NCI-H2107 treated with DMSO at 0.1 percent for 48 hours (cell line): ENCODE results near the gene DMD.

Experiments used
- DNase-seq: peaks from one replicate; lab custom pipeline; 2025; ENCODE audit not compliant: unreplicated experiment; lab: John Stamatoyannopoulos, UW

The DMD gene

DNA sequence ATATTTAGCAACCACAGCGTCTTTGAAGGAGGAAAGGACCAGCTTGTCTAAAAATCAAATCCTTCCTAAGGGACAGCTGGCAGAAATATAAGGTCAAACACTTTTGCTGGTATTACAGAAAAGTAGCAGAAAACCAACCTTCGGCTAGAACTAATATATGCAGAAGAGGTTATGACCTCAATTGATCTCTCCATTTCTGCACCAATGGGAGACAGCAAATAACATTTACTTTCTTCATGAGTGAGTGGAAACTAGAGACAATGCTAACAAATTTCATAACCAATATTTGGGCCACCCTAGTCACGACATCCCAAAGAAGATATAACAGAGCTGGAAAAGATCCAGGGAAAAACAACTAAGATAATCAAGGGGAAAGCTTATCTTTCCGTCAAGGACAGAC lies 1892.5 kb downstream of the DMD start:
- DNase-seq: no peak

DNA sequence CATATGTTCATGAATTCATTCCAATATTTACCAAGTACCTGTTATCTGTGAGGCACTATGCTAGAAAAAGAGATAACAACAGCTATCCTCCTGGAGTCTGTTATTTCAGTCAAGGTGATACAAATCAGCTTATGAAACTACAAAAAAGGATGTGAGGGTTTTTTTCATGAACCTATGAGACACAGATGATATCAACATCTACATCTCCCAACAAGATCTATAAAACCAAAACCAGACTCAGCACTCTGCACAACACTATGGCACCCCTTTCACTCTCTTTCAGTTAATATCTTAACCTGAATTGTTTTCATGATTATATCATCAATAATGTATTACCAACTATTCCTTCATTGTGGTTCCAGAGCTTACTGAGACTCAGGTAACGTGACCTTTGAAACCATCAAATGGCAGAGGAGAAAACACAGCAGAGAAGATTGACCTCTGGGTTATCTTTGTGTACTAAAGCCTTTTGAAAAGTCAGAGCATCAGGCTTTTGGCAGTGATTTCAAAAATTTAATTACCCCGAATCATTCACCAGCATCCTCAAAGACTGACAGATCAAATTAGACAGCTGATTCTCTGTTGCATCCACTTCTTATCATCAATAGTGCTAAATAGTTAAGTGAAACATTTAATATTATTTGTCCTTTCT lies 1894.9 kb downstream of the DMD start:
- DNase-seq: no peak

DNA sequence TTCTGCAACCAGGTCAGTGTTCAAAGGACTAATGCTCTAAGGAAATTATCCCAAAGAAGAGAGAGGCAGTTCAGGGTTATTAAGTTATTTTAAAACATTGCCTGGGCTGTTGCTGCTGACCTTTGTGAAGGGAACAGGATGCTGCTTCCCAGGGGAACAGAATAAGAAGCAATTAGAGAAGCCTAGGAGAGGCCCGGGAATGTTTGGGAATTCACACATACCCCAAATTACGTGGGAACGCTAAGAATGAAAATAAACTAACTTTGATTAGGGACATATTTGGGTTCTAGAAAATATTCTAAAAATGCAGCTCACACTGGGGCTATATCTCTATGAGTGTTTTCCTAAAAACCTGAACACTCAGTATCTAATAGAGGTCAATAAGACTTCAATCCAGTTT lies 1896.4 kb downstream of the DMD start:
- no peak for DNase-seq

DNA sequence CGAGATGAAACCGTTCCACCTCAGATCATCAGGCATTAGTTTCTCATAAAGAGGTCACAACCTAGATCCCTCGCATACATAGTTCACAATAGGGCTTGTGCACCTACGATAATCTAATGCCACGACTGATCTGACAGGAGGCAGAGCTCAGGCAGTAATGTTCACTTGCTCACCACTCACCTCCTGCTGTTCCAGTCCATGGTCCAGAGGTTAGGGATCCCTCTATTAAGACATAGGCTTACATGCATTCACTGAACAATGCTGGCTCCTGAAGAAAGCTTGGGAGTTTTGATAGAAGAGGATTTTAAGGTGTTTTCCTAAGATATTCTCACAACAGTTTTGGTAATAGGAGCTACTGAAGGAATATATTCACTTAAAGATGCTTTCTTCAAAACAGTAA lies 1903.4 kb downstream of the DMD start:
- DNase-seq: no peak

DNA sequence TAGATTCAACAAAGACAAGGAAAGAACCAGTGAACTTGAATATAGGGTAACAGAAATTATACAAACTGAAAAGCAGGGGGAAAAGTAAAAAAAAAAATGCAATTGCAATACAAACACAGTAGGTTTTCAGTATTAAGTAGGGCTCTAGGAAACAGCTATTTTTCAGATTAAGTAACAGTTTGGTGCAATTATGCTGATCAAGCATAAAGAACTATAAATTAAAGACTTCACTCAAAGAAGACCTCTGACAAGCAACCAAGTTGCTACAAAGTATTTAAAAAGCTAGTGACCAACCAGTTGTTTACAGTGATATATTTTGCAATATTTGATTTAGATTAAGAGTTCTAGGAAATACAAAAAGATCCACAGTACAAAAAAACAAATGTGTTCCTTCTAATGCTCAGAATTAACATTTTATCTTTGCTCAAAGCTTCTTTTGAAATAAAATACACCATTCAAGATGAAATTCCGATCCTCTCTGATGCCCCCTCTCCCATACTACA lies 1908.7 kb downstream of the DMD start:
- no peak for DNase-seq

DNA sequence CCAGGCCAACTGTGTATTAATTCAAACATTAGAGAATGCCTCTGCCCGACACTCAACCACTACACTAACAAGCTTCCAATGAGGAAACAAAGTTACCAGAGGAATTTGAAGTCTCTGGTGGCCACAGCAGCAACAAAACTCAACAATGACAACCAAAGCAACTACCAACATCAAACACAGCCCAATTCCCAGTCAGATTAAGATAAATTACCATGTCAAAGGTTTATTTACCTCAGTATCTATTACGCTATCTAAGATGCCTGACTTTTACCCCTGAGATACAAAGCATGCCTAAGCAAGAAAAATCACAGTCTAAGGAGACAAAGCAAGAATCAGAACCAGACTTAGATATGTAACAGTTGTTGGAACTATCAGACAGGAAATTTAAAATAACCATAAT lies 1909.4 kb downstream of the DMD start:
- DNase-seq: no peak

DNA sequence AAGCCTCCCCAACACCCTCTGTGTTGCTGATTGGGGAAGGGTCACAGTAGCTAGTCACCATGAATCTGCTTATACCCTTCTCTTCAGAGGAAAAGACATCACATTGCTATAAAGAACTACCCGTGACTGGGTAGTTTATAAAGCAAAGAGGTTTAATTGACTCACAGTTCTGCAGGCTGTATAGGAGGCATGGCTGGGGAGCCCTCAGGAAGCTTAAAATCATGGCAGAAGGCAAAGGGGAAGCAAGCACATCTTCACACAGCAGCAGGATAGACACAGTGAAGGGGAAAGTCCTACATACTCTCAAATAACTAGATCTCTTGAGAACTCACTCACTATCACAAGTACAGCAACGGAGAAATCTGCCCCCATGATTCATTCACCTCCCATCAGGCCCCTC lies 1910.1 kb downstream of the DMD start:
- DNase-seq: no peak

DNA sequence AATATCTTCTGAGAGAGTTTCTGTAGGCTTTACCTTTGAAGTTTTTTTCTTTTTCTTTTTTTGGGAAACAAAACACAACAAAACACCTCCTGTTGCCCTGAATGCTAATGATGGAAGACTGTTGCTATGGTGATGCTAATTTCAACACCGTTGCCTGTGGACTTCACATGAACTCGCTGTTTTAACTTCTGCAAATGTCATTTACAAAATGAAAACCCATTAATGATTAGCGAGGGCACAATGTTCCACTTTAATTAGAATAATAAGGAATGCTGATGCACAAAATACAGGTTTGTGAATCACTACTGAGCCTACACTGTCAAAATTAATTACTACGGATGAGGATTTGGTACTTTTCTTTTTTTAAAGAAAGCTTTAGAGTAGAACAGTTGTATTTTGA lies 1912.4 kb downstream of the DMD start:
- DNase-seq: no peak

DNA sequence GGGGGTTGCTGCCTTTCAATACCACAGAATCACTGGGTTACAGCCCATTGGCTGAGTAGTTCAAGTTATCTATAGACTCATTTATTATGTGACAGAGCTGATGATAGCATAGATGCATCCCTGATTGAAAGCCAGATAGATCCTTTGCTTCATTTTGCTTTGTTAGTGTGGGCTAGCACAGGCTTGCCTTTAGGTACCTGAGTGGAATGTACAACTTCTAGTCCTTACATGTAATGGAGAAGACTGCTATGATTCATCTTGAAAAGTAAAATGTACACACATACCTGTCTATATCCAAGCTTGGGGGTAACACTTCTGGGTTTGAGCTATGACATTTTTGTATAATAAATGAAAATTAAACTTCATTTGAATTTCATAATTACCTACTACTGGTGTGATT lies 1913.5 kb downstream of the DMD start:
- no peak for DNase-seq

DNA sequence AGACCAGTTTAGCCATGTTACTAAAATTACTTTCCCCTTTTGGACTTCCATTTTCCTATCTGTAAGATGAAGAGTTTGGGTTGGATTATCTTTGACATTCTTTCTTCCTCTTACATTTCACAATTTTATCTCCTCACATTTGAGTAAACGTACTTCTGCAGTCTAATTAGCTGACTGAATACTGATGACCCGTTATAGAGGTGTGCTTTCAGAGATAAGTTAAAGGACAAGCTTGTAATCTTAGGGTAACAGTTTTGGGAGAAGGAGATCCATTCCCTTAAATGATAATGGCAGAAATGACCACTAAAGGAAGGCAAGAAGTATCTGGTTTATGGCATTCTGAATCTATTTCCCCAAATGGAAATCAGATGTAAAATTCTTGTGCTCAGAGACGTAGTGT lies 1916.9 kb downstream of the DMD start:
- DNase-seq: no peak

DNA sequence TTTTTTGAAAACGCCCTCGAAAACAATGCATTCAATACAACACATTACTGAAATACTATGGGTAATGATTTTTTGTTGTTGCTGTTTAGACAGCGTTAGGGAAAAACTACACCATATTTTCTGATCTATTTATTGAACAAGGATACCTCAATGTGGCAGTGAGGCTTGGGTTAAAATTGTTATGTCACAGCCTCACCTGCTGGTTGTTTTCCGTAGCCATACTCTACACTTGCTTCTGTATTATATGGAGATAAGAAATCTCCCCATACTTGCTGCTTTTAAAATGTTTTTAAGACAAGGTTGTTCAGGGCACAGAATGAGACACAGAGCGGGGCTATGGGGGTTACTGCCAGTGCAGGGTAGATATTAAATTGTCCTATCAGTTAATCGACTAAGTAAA lies 1917.9 kb downstream of the DMD start:
- DNase-seq: no peak

DNA sequence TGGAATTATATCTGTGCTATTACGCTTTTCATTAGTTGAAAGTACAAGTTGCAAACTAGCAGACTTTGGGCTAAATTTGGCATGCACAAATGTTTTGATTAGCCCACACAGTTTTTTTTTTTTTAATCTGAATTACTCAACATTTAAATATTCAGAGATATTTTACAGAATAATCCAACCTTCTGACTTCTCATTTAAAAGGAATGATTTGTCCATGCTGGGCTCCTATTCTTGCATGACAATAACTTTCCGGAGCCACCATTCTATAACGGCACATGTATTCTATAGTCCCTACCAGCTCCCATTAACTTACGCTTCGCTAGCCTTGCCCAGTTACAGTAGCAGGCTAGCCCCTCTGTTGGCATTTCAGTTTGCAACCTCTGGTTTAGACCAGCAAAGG lies 1920.2 kb downstream of the DMD start:
- no peak for DNase-seq

DNA sequence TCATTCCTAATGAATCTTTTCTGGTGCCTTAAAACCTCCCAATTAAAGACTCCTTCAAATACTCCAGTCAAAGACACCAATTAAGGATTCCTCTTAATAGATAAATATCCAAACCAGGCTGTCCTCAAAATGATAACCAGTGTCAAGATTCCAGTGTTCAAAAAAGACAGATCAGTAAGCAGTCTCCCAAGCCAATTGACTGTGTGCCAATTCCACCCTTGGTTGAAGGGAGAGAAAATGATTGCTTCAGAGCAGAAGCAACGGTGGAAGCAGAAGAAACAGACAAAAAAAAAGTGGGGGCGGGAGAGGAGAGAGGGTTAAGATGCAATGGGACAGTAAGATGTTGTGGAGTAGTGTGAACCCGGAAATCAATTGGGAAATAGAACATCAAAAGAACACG lies 1923.5 kb downstream of the DMD start:
- DNase-seq: no peak

DNA sequence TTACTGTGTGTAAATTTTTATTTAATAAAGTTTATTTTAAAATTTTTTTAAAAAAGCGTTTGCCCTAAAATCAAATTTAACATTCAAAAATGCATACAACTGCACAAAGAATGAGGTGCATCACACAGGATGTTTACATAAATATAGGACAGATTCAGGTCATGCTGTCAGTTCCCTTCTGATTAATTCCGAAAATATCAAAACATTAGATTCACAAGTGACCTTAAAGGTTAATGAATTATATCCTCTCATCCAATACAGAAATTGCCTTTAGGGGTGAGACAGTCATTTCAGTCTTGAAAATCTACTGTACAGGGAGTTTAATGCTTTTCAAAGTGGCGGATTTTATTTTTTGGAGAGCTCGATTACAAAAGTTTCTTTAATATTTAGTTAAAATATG lies 1930.8 kb downstream of the DMD start:
- no peak for DNase-seq

DNA sequence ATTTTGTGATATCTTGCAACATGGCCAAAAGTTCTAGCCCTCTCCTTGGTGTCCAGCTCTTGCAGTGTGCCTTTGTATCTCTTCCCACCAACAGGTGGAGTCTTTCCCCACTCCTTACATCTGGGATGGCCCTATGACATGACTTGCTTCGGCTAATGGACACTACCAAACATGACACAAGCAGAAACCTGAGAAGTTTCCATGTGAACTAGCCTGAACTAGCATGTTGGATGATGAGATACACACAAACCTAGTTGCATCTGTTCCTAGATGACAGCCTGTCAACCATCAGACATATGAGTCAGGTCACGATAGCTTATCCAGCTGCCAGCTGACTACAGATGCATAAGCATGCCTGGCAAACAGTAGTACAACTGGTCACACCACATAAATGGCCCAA lies 1932.0 kb downstream of the DMD start:
- no peak for DNase-seq

DNA sequence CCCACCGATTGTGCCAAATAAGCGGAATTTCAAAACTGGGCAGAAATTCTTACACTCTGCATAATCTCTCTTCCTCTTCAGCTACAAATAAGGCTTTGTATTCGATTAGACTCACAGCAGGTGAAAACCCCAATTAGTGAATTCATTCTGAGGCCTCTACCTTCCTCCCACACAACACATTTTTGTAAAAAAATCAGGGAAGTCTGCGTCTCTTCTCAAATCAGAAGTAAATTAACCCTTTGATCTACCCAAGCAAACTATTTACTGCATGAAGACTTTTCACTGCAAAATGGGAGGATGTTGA lies 1938.9 kb downstream of the DMD start:
- no peak for DNase-seq

DNA sequence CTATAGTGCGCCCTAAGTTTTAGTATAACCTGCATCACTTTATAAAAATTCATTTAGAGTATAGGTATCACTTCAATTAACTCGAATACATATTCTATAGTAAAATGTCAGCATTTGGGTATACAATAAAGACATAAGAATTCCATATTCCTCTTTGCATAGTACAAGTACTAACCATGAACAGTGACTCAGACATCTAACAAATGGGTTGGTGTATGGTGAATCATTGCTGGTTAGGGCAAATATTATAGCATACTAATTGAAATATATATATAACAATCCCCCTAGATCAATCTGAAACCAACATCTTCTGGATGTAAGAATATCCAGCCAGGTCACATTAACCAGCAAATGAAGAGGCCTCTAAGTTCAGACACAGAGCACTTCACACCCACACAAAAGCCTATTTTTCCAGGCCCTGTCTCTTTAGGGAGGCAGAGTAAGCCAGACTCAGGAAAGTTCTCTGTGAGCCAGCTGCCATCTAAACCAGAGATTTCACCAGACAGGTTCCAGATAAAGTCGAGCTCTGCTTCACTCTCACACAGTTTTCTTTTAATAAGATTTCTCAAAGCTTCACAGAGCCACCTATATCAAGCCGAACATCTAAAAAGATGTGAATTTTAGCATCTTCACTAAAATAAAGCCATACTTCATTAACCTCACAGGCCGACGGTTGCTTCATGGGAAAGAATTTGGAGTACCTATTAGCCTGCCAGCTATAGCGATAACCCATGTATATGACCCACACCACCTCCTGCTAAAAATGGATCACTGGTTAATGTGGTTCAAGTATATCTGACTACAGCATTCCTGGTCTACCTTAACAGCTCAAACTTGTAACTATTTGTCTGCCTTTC lies 1939.5 kb downstream of the DMD start:
- DNase-seq: no peak

DNA sequence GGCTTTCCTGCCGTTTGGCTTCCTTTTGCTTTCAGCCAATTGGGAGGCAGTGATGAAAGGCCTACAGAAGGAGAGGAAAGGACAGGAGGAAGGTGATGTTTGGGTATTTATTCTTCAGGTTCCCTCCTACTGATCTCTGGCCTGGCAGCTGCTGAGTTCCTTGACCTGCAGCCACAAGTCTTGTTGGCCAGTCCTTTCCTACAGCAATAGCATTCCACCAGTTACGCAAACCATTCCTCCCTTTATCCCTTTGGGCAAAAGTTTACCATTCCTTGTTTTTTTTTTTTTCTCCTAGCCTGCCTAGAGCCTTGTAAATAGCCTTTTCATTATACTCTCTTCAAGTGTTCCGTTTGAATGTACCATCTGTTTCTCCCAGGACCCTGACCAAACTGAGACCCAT lies 1941.4 kb downstream of the DMD start:
- DNase-seq: no peak

DNA sequence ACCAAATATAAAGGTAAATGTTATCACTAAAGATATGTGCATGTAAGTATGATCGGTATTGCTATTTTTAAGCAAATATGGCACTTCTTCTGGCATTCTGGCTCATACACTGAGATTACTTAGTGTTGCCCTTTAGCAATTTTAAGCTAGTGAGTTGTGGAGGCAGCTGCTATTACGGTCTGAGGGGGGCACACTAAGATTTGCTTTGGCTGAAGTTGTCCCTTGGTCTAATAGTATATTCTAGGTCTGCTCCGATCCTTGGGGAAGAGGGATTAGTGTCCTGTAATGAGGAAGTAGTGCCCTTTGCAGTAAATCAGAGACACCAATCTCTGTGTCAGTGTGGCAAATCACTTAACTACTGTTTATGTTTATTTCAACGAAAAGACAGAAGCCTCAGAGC lies 1943.0 kb downstream of the DMD start:
- no peak for DNase-seq

DNA sequence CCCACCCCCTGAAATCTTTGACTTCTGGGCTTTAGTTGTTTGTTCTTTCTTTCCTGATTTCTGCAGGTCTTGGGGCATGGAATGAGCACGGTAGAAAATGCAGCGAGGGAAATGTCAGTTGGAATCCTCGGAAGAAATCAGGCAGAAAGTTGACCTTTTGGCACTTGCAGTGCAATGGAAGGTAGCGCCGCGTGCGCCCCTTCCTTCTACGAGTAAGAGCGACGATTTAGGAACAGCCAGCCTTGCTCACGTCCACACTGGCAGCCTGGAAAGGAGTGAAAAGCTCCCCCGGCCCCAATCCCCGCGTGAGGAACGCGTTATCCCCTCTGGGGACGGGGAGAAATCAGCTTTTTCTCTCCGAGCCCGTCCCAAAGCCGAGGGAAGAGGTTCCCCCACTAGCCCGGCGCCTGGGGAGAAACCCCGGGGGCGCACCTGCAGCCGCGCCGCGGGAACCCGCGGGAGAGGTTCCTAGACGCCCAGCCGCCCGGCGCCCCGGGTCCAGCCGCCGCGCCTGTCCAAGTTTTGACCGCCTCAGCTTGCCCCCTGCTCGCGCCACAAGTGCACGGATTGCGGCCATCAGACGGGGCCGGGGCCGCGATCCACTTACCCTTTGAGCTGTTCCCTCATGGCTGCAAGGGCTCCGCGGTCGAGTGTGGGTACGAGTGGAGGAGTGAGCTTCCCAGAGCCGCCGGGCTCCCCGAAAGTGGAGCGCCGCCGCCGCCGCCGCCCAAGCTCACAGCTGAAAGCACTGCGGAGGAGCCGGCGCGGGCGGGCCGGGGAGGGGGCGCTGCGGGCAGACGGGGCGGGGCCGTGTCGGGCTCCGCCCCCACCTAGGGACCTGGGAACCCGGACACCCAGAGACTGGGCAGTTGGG lies 1944.9 kb downstream of the DMD start:
- no peak for DNase-seq

DNA sequence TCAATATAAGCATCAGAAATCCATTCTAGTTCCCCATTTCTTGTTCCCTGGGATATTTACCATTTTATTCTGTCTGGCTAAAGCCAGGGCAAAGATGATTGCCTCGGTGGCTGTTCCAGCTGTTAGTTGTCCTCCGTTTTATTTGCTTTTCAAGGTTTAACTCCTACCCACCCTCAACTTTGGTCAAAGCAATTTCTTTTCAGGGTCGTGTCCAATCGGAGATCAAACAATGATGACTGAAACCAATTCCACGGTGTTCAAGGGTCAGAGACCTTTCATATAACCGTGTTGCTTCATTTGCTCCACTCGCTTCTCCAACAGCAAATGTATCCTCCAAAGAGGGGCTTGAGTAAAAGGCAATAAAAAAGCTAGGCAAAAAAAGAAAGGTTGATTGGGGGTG lies 1946.0 kb downstream of the DMD start:
- no peak for DNase-seq

DNA sequence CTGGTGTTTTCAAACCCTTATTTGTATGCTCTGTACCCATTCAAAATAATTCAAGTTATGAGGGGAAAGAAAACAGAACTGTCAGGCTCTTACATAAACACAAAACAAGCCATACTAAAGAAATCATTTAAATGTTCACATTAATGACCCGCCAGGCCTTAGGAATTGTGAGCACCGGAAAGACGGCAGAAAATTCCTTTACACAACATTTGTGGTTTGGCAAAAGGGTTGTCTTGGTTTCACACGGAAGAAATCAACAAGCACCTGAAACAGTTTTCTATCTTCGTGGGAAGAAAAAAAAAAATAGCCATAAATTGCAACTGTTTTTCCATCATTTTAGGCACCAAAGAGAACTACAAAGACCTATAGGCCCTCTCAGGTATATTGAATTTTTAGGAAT lies 1951.0 kb downstream of the DMD start:
- DNase-seq: no peak
